HCT116 (cell line): Measurements from ENCODE around the gene CACNA2D2. TPM values are rescaled to one million over a fixed set of nuclear protein-coding genes. Genes with fewer than 3 reads are reported as not detected.

Experiments
- ATAC-seq: fragments of 200-7000 bp; cut with Tn5 transposase; 2 replicates; pipeline ENCODE4 v1.9.1; 2020; ENCODE audit warnings: mild to moderate bottlenecking, moderate library complexity
- BruUV-seq: library from RNA; stranded (reverse); fragments of 400-500 nt; replicated peaks from 2 replicates; lab custom pipeline; 2021; lab: Mats Ljungman, UMichigan
- CTCF ChIA-PET: fragments of 300-600 bp; sonication (Branson Sonifier 250); formaldehyde crosslinking; loops from one replicate; lab custom pipeline; 2021; ENCODE audit warnings: antibody characterized with exemption; lab: Charles Lee
- POLR2A ChIA-PET: fragments of 300-600, 350-600 bp; sonication (Branson Sonifier 250); formaldehyde crosslinking; loops from one replicate; lab custom pipeline; 2021; ENCODE audit warnings: antibody characterized with exemption; lab: Charles Lee
- RAD21 ChIA-PET, 2 experiments: fragments of 300-600 bp; sonication (Branson Sonifier 250); formaldehyde crosslinking; loops; one replicate each; lab custom pipeline; 2023; ENCODE audit warnings: low total read pairs in 2 of 2; ENCODE audit not compliant: uncharacterized antibody in 2 of 2, unreplicated experiment in 2 of 2, low non-redundant PET in 1 of 2; lab: Charles Lee
- DNase-seq: peaks from one replicate; pipeline ENCODE4 v3.0.0-alpha.2; 2010; ENCODE audit warnings: low read depth, low spot score
- H2AFZ ChIP-seq: fragments of 200-600 bp; shearing (Covaris generic), sonication (generic); 2 replicates; pipeline ENCODE4 v1.6.1; 2017; ENCODE audit warnings: low read depth, mixed run types, mixed read lengths, antibody characterized with exemption, low read length; ENCODE audit not compliant: poor library complexity, severe bottlenecking
- H3K27ac ChIP-seq: 2 replicates; pipeline ENCODE4 v1.5.1; 2012; ENCODE audit warnings: low read depth, low read length
- H3K27me3 ChIP-seq: fragments of 200-600 bp; sonication (generic); 2 replicates; pipeline ENCODE4 v1.6.1; 2016; ENCODE audit warnings: mixed run types, low read length, mixed read lengths; ENCODE audit not compliant: insufficient read depth
- H3K36me3 ChIP-seq, 2 experiments: fragments of 200-500 bp in 1 of 2; fragments of 200-600 bp in 1 of 2; sonication (Bioruptor generic) in 1 of 2; sonication (generic) in 1 of 2; 2 replicates each; pipeline versions ENCODE4 v1.5.1 to v1.6.1; 2014 to 2016; ENCODE audit warnings: low read length in 2 of 2, inconsistent platforms in 1 of 2, mixed read lengths in 1 of 2, mixed run types in 1 of 2; ENCODE audit not compliant: insufficient read depth in 2 of 2, control insufficient read depth in 1 of 2
- H3K4me1 ChIP-seq, 2 experiments: fragments of 200-600 bp in 1 of 2; sonication (generic) in 1 of 2; 2 replicates each; pipeline versions ENCODE4 v1.5.1 to v1.6.1; 2012 to 2017; ENCODE audit warnings: low read length in 2 of 2, inconsistent platforms in 1 of 2, mild to moderate bottlenecking in 1 of 2, mixed read lengths in 1 of 2, mixed run types in 1 of 2, moderate library complexity in 1 of 2; ENCODE audit not compliant: insufficient read depth in 2 of 2, control insufficient read depth in 1 of 2
- H3K4me2 ChIP-seq: fragments of 200-600 bp; sonication (generic); 2 replicates; pipeline ENCODE4 v1.6.1; 2017; ENCODE audit warnings: mixed run types, low read length, mixed read lengths
- H3K4me3 ChIP-seq, 2 experiments: fragments of 200-600 bp in 1 of 2; sonication (generic) in 1 of 2; replicated peaks in 1 of 2; 2 replicates each; pipeline ENCODE4 v1.5.1; 2011 to 2016; ENCODE audit warnings: low read length in 2 of 2, control low read depth in 1 of 2, low read depth in 1 of 2, mild to moderate bottlenecking in 1 of 2, mixed read lengths in 1 of 2, mixed run types in 1 of 2
- H3K79me2 ChIP-seq: fragments of 200-600 bp; sonication (generic); 2 replicates; pipeline ENCODE4 v1.6.1; 2017; ENCODE audit warnings: mild to moderate bottlenecking, mixed run types, low read length, moderate library complexity, mixed read lengths; ENCODE audit not compliant: insufficient read depth
- H3K9ac ChIP-seq: fragments of 200-600 bp; sonication (generic); 2 replicates; pipeline ENCODE4 v1.6.1; 2016; ENCODE audit warnings: low read length, mixed read lengths
- H3K9me2 ChIP-seq: fragments of 200-600 bp; sonication (generic), shearing (Covaris generic); 2 replicates; pipeline ENCODE4 v1.6.1; 2017; ENCODE audit warnings: mixed run types, mild to moderate bottlenecking, moderate library complexity; ENCODE audit not compliant: insufficient read depth
- H3K9me3 ChIP-seq, 2 experiments: fragments of 200-500 bp in 1 of 2; fragments of 200-600 bp in 1 of 2; sonication (Bioruptor generic) in 1 of 2; sonication (generic) in 1 of 2; 2 replicates each; pipeline ENCODE4 v1.6.1; 2014 to 2017; ENCODE audit warnings: low read length in 2 of 2, mixed read lengths in 2 of 2, inconsistent platforms in 1 of 2, low read depth in 1 of 2, mild to moderate bottlenecking in 1 of 2, mixed run types in 1 of 2, moderate library complexity in 1 of 2; ENCODE audit not compliant: control insufficient read depth in 1 of 2, insufficient read depth in 1 of 2
- H4K20me1 ChIP-seq: fragments of 200-600 bp; sonication (generic), shearing (Covaris generic); 2 replicates; pipeline ENCODE4 v1.6.1; 2017; ENCODE audit warnings: mixed run types, mild to moderate bottlenecking, moderate library complexity; ENCODE audit not compliant: insufficient read depth
- ATF3 ChIP-seq: IDR thresholded peaks from 2 replicates; pipeline ENCODE4 v1.6.1; 2012
- CBX3 ChIP-seq: IDR thresholded peaks from 2 replicates; pipeline ENCODE4 v1.6.1; 2012; ENCODE audit warnings: low read depth
- CEBPB ChIP-seq: IDR thresholded peaks from 2 replicates; pipeline ENCODE4 v1.6.1; 2012; ENCODE audit warnings: low read depth
- EGR1 ChIP-seq: IDR thresholded peaks from 2 replicates; pipeline ENCODE4 v1.6.1; 2012; ENCODE audit warnings: low read depth
- ELF1 ChIP-seq: IDR thresholded peaks from 2 replicates; pipeline ENCODE4 v1.6.1; 2012; ENCODE audit warnings: low read depth, borderline replicate concordance
- EZH2 ChIP-seq: fragments of 200-600 bp; sonication (generic); IDR thresholded peaks from 2 replicates; pipeline ENCODE4 v1.6.1; 2017; ENCODE audit warnings: antibody characterized with exemption, mixed run types
- EZH2phosphoT487 ChIP-seq: fragments of 200-600 bp; IDR thresholded peaks from 2 replicates; pipeline ENCODE4 v1.6.1; 2018; ENCODE audit warnings: antibody characterized with exemption, borderline replicate concordance
- JUND ChIP-seq: IDR thresholded peaks from 2 replicates; pipeline ENCODE4 v1.6.1; 2012
- MAX ChIP-seq: IDR thresholded peaks from 2 replicates; pipeline ENCODE4 v1.6.1; 2012
- POLR2A ChIP-seq: IDR thresholded peaks from 2 replicates; pipeline ENCODE4 v1.7.0; 2011; ENCODE audit warnings: borderline replicate concordance; ENCODE audit not compliant: insufficient read depth, insufficient read length; ENCODE audit errors: extremely low read depth
- RAD21 ChIP-seq: IDR thresholded peaks from 2 replicates; pipeline ENCODE4 v1.6.1; 2012; ENCODE audit warnings: low read depth, mild to moderate bottlenecking
- REST ChIP-seq: IDR thresholded peaks from 2 replicates; pipeline ENCODE4 v1.6.1; 2012; ENCODE audit warnings: low read depth
- SIN3A ChIP-seq: IDR thresholded peaks from 2 replicates; pipeline ENCODE4 v1.6.1; 2012; ENCODE audit warnings: low read depth
- SP1 ChIP-seq: IDR thresholded peaks from 2 replicates; pipeline ENCODE4 v1.6.1; 2012; ENCODE audit warnings: low read depth
- SRF ChIP-seq: IDR thresholded peaks from 2 replicates; pipeline ENCODE4 v1.6.1; 2012; ENCODE audit warnings: low read depth
- TCF7L2 ChIP-seq: IDR thresholded peaks from 2 replicates; pipeline ENCODE4 v1.7.0; 2011; ENCODE audit warnings: borderline replicate concordance, inconsistent platforms; ENCODE audit not compliant: insufficient read depth, insufficient read length; ENCODE audit errors: extremely low read depth
- YY1 ChIP-seq: IDR thresholded peaks from 2 replicates; pipeline ENCODE4 v1.6.1; 2011; ENCODE audit warnings: low read length, low read depth, moderate library complexity, mild to moderate bottlenecking; ENCODE audit not compliant: insufficient replicate concordance; ENCODE audit errors: extremely low read depth
- ZBTB33 ChIP-seq: IDR thresholded peaks from 2 replicates; pipeline ENCODE4 v1.6.1; 2011; ENCODE audit warnings: mild to moderate bottlenecking, low read length, moderate library complexity; ENCODE audit not compliant: insufficient replicate concordance; ENCODE audit errors: extremely low read depth
- ZFX ChIP-seq: fragments of 450-650 bp; IDR thresholded peaks from 2 replicates; pipeline ENCODE4 v1.6.1; 2017
- intact Hi-C: fragments of 100-400 bp; cut with micrococcal nuclease; formaldehyde crosslinking; loops from 2 replicates; pipeline ENCODE4 v1.10.0; 2022
- total RNA-seq: library from RNA; stranded (reverse); gene quantifications from one replicate; pipeline ENCODE4 v1.2.1, GENCODE V29; 2021; ENCODE audit not compliant: unreplicated experiment

The CACNA2D2 gene
- total RNA-seq, 1 experiment from 2014 or later: 10.2 TPM

- TF ChIP-seq ZBTB33 (no peak), YY1 (no peak), SP1 (no peak), EZH2 (no peak), EZH2phosphoT487 (no peak), POLR2A (no peak), SRF (no peak), TCF7L2 (no peak), CBX3 (no peak)
Measured at GRCh38 chr3:50486219-50486888, 17.1 kb downstream of the CACNA2D2 start (continued).

- Histone ChIP-seq H3K9me2 (no peaks in the 10 kb centered on the region), H3K4me1 (peaks cover 0 to 9% of the 10 kb centered on the region in 2 experiments; a peak in 1 of 4 replicates), H3K36me3 (no peaks in the 10 kb centered on the region), H3K4me2 (no peak overlapping the region), H3K9me3 (no peaks in the 10 kb centered on the region), H3K9ac (no peak overlapping the region), H3K27ac (no peak overlapping the region), H4K20me1 (no peaks in the 10 kb centered on the region), H2AFZ (no peak overlapping the region), H3K79me2 (no peaks in the 10 kb centered on the region), H3K4me3 (no peak overlapping the region), H3K27me3 (no peaks in the 10 kb centered on the region)
- no TSS peak for BruUV-seq
- CTCF ChIA-PET: no interaction called here
- intact Hi-C loops: no loop called here
- DNase-seq: no peak
- RAD21 ChIA-PET: no interaction called here
- no peak for ATAC-seq
- POLR2A ChIA-PET: no interaction called here
- no peak for TF ChIP-seq SRF
- TF ChIP-seq JUND: no peak
- no peak for TF ChIP-seq ELF1
- TF ChIP-seq YY1: no peak
- TF ChIP-seq SIN3A: no peak
- no peak for TF ChIP-seq ZFX
- no peak for TF ChIP-seq REST
- TF ChIP-seq MAX: no peak
- TF ChIP-seq ATF3: no peak
- TF ChIP-seq CEBPB: no peak
- no peak for TF ChIP-seq CBX3
- TF ChIP-seq EZH2: no peak
- TF ChIP-seq EGR1: no peak
- TF ChIP-seq RAD21: no peak
- no peak for TF ChIP-seq POLR2A
Measured at GRCh38 chr3:50484722-50485121, 18.7 kb downstream of the CACNA2D2 start.
